HG03520 (cell line): ENCODE data around the gene PIK3CD.
"Not testable (repeated sequence)": the region's sequence is repeated elsewhere in the genome, so short reads cannot be mapped to it uniquely, and the experiment has no call there.

ENCODE experiments used
- ATAC-seq: cut with Tn5 transposase; IDR thresholded peaks from one replicate; pipeline ENCODE4 v1.9.1; 2021; ENCODE audit warnings: mild to moderate bottlenecking, moderate library complexity; ENCODE audit not compliant: unreplicated experiment

Gene PIK3CD

GRCh38 chr1:9653491-9654050 lies 2.0 kb downstream of the PIK3CD start:
- no peak for ATAC-seq

- no peak for ATAC-seq
Observed at GRCh38 chr1:9654051-9654833, 2.7 kb downstream of the PIK3CD start.

GRCh38 chr1:9654834-9655723 lies 3.5 kb downstream of the PIK3CD start:
- ATAC-seq, result no peak

- no peak for ATAC-seq
Observed at GRCh38 chr1:9655836-9656235, 4.3 kb downstream of the PIK3CD start.

GRCh38 chr1:9657521-9658032 lies 6.0 kb downstream of the PIK3CD start:
- ATAC-seq, result no peak

GRCh38 chr1:9658199-9658598 lies 6.7 kb downstream of the PIK3CD start:
- ATAC-seq, result no peak

GRCh38 chr1:9659328-9659727 lies 7.8 kb downstream of the PIK3CD start:
- ATAC-seq, result no peak

- ATAC-seq, result no peak
Observed at GRCh38 chr1:9663257-9663656, 11.7 kb downstream of the PIK3CD start.

GRCh38 chr1:9665193-9665592 lies 13.7 kb downstream of the PIK3CD start:
- ATAC-seq, result no peak

- no peak for ATAC-seq
Observed at GRCh38 chr1:9668080-9668479, 16.5 kb downstream of the PIK3CD start.

- no peak for ATAC-seq
Observed at GRCh38 chr1:9670085-9670484, 18.6 kb downstream of the PIK3CD start.

GRCh38 chr1:9671377-9672140 lies 20.0 kb downstream of the PIK3CD start:
- ATAC-seq, result no peak

GRCh38 chr1:9672444-9672843 lies 20.9 kb downstream of the PIK3CD start:
- no peak for ATAC-seq

- ATAC-seq, result no peak
Observed at GRCh38 chr1:9675393-9675792, 23.9 kb downstream of the PIK3CD start.

GRCh38 chr1:9676128-9676527 lies 24.6 kb downstream of the PIK3CD start:
- ATAC-seq, result not testable (repeated sequence)

GRCh38 chr1:9676815-9677393 lies 25.4 kb downstream of the PIK3CD start:
- no peak for ATAC-seq

- ATAC-seq, result no peak
Observed at GRCh38 chr1:9680091-9680490, 28.6 kb downstream of the PIK3CD start.

GRCh38 chr1:9680828-9681227 lies 29.3 kb downstream of the PIK3CD start:
- ATAC-seq, result no peak

GRCh38 chr1:9684801-9685200 lies 33.3 kb downstream of the PIK3CD start:
- ATAC-seq, result no peak

- no peak for ATAC-seq
Observed at GRCh38 chr1:9687120-9687873, 35.8 kb downstream of the PIK3CD start.
